Activated B cell treated with CpG ODN at 0.5 μM for 24 hours (primary cell): ENCODE measurements around the gene PLCB2. TPM values are rescaled to one million over a fixed set of nuclear protein-coding genes. Genes with fewer than 3 reads are reported as not detected.

ENCODE experiments used
- ATAC-seq: fragments of 200-7000 bp; cut with Tn5 transposase; one replicate; pipeline ENCODE4 v1.10.0; 2021; ENCODE audit warnings: low read depth, mild to moderate bottlenecking, moderate library complexity
- CTCF ChIA-PET: fragments of 350-600 bp; sonication (Branson Sonifier 250); formaldehyde crosslinking; loops from one replicate; lab custom pipeline; 2021; ENCODE audit warnings: antibody characterized with exemption; lab: Charles Lee
- POLR2A ChIA-PET: fragments of 350-600 bp; sonication (Branson Sonifier 250); formaldehyde crosslinking; loops from one replicate; lab custom pipeline; 2021; ENCODE audit warnings: antibody characterized with exemption; lab: Charles Lee
- DNase-seq: peaks from one replicate; pipeline ENCODE4 v3.0.0; 2022
- H3K27ac Mint-ChIP-seq: one replicate; pipeline ENCODE4 v1.8.0; 2020; ENCODE audit warnings: mixed read lengths
- H3K27me3 Mint-ChIP-seq: one replicate; pipeline ENCODE4 v1.8.0; 2021; ENCODE audit warnings: mixed read lengths
- H3K36me3 Mint-ChIP-seq: one replicate; pipeline ENCODE4 v1.8.0; 2021; ENCODE audit warnings: low read depth, mixed read lengths
- H3K4me1 Mint-ChIP-seq: one replicate; pipeline ENCODE4 v1.8.0; 2021; ENCODE audit warnings: mixed read lengths
- H3K4me3 Mint-ChIP-seq: one replicate; pipeline ENCODE4 v1.8.0; 2020; ENCODE audit warnings: mild to moderate bottlenecking, mixed read lengths
- H3K9me3 Mint-ChIP-seq: one replicate; pipeline ENCODE4 v1.8.0; 2020; ENCODE audit warnings: mixed read lengths
- CTCF ChIP-seq: fragments of 200-600 bp; IDR thresholded peaks from one replicate; pipeline ENCODE4 v1.8.0; 2022; ENCODE audit warnings: antibody characterized with exemption, mild to moderate bottlenecking
- intact Hi-C: fragments of 100-400 bp; cut with micrococcal nuclease; formaldehyde crosslinking; loops from one replicate; pipeline ENCODE4 v1.15.1; 2024
- total RNA-seq: library from RNA; stranded (reverse); gene quantifications from 2 replicates; pipeline ENCODE4 v1.2.3, GENCODE V29; 2022

The PLCB2 gene
- total RNA-seq, 1 donor from 2014 or later, result 126 TPM

GRCh38 chr15:40276927-40277326 lies 30.8 kb downstream of the PLCB2 start:
- Mint-ChIP-seq H3K4me1 (peaks cover 27% of the 10 kb centered on the region), H3K27me3 (peaks cover 5% of the 10 kb centered on the region), H3K4me3 (no peak overlapping the region), H3K9me3 (no peaks in the 10 kb centered on the region), H3K36me3 (no peaks in the 10 kb centered on the region), H3K27ac (no peak overlapping the region)
- intact Hi-C loops, result no loop called here
- ChIA-PET POLR2A (interaction anchor here (0.9 kb wide), 1 partner anchor 31 kb away, joined by 3 read pairs; the partner anchor contains the start of gene PLCB2), CTCF (interaction anchor here (0.9 to 11.8 kb wide), 6 partner anchors 33 to 389 kb away, joined by 3 to 228 read pairs (median 118); partner anchors contain the start of gene PLCB2)
- ATAC-seq (no peak), DNase-seq (no peak)
- no peak for TF ChIP-seq CTCF

- H3K4me3 Mint-ChIP-seq, result no peak overlapping the region
Observed at GRCh38 chr15:40275954-40276353, 31.8 kb downstream of the PLCB2 start.

GRCh38 chr15:40275523-40275922 lies 32.2 kb downstream of the PLCB2 start:
- ATAC-seq (no peak), DNase-seq (no peak)
- no peak overlapping the region for H3K4me3 Mint-ChIP-seq
- intact Hi-C loops, result no loop called here
- H3K36me3 Mint-ChIP-seq, result no peaks in the 10 kb centered on the region
- H3K4me1 Mint-ChIP-seq, result peaks cover 26% of the 10 kb centered on the region
- H3K9me3 Mint-ChIP-seq, result no peaks in the 10 kb centered on the region
- peaks cover 2% of the 10 kb centered on the region for H3K27me3 Mint-ChIP-seq
- TF ChIP-seq CTCF, result no peak
- ChIA-PET CTCF (interaction anchor here (0.9 to 11.8 kb wide), 14 partner anchors 10 to 490 kb away, joined by 3 to 228 read pairs (median 10); partner anchors contain the start of gene PLCB2), POLR2A (interaction anchor here (1.1 to 3.1 kb wide), 3 partner anchors 58 to 228 kb away, joined by 7 to 16 read pairs (median 8); no protein-coding TSS in a partner anchor)
- no peak overlapping the region for H3K27ac Mint-ChIP-seq

More at GRCh38 chr15:40275954-40276353, 31.8 kb downstream of the PLCB2 start:
- CTCF ChIA-PET, result interaction anchor here (1.3 to 11.8 kb wide), 8 partner anchors 34 to 388 kb away, joined by 3 to 228 read pairs (median 16); no protein-coding TSS in a partner anchor
- no peak overlapping the region for H3K27ac Mint-ChIP-seq
- no peak for ATAC-seq
- no peak for TF ChIP-seq CTCF
- H3K4me1 Mint-ChIP-seq, result peaks cover 27% of the 10 kb centered on the region
- no peaks in the 10 kb centered on the region for H3K36me3 Mint-ChIP-seq
- peaks cover 5% of the 10 kb centered on the region for H3K27me3 Mint-ChIP-seq
- no peak for DNase-seq
- intact Hi-C loops, result no loop called here
- H3K9me3 Mint-ChIP-seq, result no peaks in the 10 kb centered on the region
- POLR2A ChIA-PET, result interaction anchor here (0.9 to 2.4 kb wide), 2 partner anchors 32 to 169 kb away, joined by 3 to 8 read pairs; partner anchors contain the start of gene PLCB2

GRCh38 chr15:40274350-40275274 lies 33.1 kb downstream of the PLCB2 start:
- no peak overlapping the region for H3K4me3 Mint-ChIP-seq
- ATAC-seq (peak; percentile 82), DNase-seq (peak; percentile 86)
- no peaks in the 10 kb centered on the region for H3K9me3 Mint-ChIP-seq
- H3K27ac Mint-ChIP-seq, result no peak overlapping the region
- intact Hi-C loops, result loop anchor here (1.0 to 5.0 kb wide), 7 partner anchors 37 to 488 kb away; partner anchors contain the start of gene PAK6
- TF ChIP-seq CTCF, result peak; percentile 97
- CTCF ChIA-PET, result interaction anchor here (0.6 to 11.8 kb wide), 43 partner anchors 10 to 589 kb away, joined by 3 to 228 read pairs (median 5); partner anchors contain the start of genes PAK6, PLCB2 and SRP14
- H3K36me3 Mint-ChIP-seq, result no peaks in the 10 kb centered on the region
- H3K27me3 Mint-ChIP-seq, result peaks cover 2% of the 10 kb centered on the region
- peaks cover 25% of the 10 kb centered on the region for H3K4me1 Mint-ChIP-seq
- POLR2A ChIA-PET, result interaction anchor here (0.6 to 3.1 kb wide), 7 partner anchors 10 to 231 kb away, joined by 3 to 16 read pairs (median 7); no protein-coding TSS in a partner anchor
